ENCODE data around the gene RGS13. TPM values are rescaled to one million over a fixed set of nuclear protein-coding genes. Genes with fewer than 3 reads are reported as not detected.

Gene RGS13
- total RNA-seq, 2 donors from 2014 or later: 1.0 to 1.1 TPM

GRCh38 chr1:192697771-192698170 lies 61.8 kb downstream of the RGS13 start:
- Histone ChIP-seq H3K4me3 (no peak overlapping the region), H3K27ac (no peak overlapping the region), H3K36me3 (no peaks in the 10 kb centered on the region), H3K9me3 (no peaks in the 10 kb centered on the region), H3K27me3 (no peaks in the 10 kb centered on the region), H3K9ac (ENCODE audit: low read depth in 2 of 2, low read length in 2 of 2) (no peak overlapping the region), H3K4me1 (no peaks in the 10 kb centered on the region)
- intact Hi-C loops (cut with DNase I): no loop called here
- TF ChIP-seq, protein P1, sequence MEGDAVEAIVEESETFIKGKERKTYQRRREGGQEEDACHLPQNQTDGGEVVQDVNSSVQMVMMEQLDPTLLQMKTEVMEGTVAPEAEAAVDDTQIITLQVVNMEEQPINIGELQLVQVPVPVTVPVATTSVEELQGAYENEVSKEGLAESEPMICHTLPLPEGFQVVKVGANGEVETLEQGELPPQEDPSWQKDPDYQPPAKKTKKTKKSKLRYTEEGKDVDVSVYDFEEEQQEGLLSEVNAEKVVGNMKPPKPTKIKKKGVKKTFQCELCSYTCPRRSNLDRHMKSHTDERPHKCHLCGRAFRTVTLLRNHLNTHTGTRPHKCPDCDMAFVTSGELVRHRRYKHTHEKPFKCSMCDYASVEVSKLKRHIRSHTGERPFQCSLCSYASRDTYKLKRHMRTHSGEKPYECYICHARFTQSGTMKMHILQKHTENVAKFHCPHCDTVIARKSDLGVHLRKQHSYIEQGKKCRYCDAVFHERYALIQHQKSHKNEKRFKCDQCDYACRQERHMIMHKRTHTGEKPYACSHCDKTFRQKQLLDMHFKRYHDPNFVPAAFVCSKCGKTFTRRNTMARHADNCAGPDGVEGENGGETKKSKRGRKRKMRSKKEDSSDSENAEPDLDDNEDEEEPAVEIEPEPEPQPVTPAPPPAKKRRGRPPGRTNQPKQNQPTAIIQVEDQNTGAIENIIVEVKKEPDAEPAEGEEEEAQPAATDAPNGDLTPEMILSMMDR (IDR thresholded peaks at IDR 0.05): no peak
- no peak for DNase-seq

DNA sequence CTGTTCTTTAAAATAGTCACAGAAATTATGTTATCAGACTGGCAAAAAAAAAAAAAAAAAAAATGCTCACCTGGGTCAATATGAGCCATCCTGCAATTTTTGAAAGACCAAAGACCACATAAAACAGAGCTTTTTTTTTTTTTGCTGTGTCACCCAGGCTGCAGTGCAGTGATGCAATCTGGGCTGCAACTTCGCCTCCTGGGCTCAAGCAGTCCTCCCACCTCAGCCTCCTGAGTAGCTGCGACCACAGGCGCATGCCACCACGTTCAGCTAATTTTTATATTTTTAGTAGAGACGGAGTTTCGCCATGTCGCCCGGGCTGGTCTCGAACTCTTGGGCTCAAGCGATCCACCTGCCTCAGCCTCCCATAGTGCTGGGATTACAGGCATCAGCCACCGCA lies 62.8 kb downstream of the RGS13 start:
- TF ChIP-seq, protein P1 (IDR thresholded peaks at IDR 0.05): no peak
- Histone ChIP-seq H3K27ac (no peak overlapping the region), H3K4me1 (no peaks in the 10 kb centered on the region), H3K36me3 (no peaks in the 10 kb centered on the region), H3K27me3 (no peaks in the 10 kb centered on the region), H3K9ac (ENCODE audit: low read depth in 2 of 2, low read length in 2 of 2) (no peak overlapping the region), H3K4me3 (no peak overlapping the region), H3K9me3 (no peaks in the 10 kb centered on the region)
- no peak for DNase-seq
- intact Hi-C loops (cut with DNase I): no loop called here

- no peak for DNase-seq
- no peaks in the 10 kb centered on the region for H3K27me3 ChIP-seq
- no peaks in the 10 kb centered on the region for H3K9me3 ChIP-seq
- TF ChIP-seq, protein P1 (IDR thresholded peaks at IDR 0.05): no peak
- no peaks in the 10 kb centered on the region for H3K4me1 ChIP-seq
- H3K36me3 ChIP-seq: no peaks in the 10 kb centered on the region
- no peak overlapping the region for H3K4me3 ChIP-seq
- H3K9ac ChIP-seq (ENCODE audit: low read depth in 2 of 2, low read length in 2 of 2): no peak overlapping the region
- no peak overlapping the region for H3K27ac ChIP-seq
- intact Hi-C loops (cut with DNase I): no loop called here
These were observed 64.9 kb downstream of the RGS13 start for GRCh38 chr1:192700834-192701271.

- Histone ChIP-seq H3K4me1 (no peaks in the 10 kb centered on the region), H3K9ac (ENCODE audit: low read depth in 2 of 2, low read length in 2 of 2) (no peak overlapping the region), H3K9me3 (no peaks in the 10 kb centered on the region), H3K4me3 (no peak overlapping the region), H3K36me3 (no peaks in the 10 kb centered on the region), H3K27ac (no peak overlapping the region), H3K27me3 (no peaks in the 10 kb centered on the region)
- TF ChIP-seq, protein P1 (IDR thresholded peaks at IDR 0.05): no peak
- DNase-seq: no peak
- intact Hi-C loops (cut with DNase I): no loop called here
These were observed 66.4 kb downstream of the RGS13 start for GRCh38 chr1:192702212-192702902.

DNA sequence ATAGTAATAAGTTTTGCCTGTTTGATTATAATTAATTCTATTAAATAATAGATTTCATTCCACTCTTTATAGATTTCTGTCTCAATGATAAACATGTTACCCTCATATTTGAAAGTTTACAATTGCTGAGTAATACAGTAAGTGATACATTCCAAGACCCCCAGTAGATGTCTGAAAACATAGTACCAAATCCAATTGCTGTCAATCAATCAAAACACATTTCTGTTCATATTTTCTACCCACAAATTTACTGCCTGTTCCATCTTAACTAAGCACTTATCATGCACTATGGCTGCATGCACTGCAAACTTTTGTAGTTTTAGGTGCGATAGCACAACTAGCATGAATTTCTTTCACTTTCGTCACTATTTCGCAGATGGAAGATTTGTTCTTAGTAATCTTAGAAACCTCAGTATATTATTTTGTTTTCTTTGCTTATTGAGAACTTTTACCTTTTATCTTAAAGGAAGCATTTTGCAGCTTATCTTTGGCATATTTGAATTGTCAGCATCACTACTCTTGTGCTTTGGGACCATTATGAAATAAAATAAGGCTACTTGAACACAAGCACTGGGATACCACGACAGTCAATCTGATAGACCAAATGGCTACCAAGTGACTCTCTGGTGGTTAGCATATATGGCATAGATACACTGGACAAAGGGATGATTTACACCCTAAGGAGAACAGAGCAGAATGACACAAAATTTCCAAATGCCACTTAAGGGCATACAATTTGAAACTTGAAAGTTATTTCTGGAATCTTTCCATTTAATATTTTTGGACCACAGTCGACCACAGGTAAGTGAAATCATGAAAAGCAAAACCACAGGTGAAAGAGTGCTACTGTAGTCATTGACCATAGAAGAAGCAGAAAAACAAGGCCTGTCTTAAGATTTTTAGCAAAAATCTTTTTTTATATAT lies 67.6 kb downstream of the RGS13 start:
- H3K9me3 ChIP-seq: no peaks in the 10 kb centered on the region
- H3K27ac ChIP-seq: no peak overlapping the region
- intact Hi-C loops (cut with DNase I): no loop called here
- TF ChIP-seq, protein P1 (IDR thresholded peaks at IDR 0.05): no peak
- H3K36me3 ChIP-seq: no peaks in the 10 kb centered on the region
- no peak for DNase-seq
- no peak overlapping the region for H3K4me3 ChIP-seq
- no peaks in the 10 kb centered on the region for H3K4me1 ChIP-seq
- H3K9ac ChIP-seq (ENCODE audit: low read depth in 2 of 2, low read length in 2 of 2): no peak overlapping the region
- H3K27me3 ChIP-seq: no peaks in the 10 kb centered on the region

All from colonic mucosa (tissue), 4 donors.